Kidney (tissue), 14 donors: ENCODE results near the gene NEURL2. TPM values are rescaled to one million over a fixed set of nuclear protein-coding genes. Genes with fewer than 3 reads are reported as not detected.
"Not testable (repeated sequence)": the region's sequence is repeated elsewhere in the genome, so short reads cannot be mapped to it uniquely, and the experiment has no call there.

Experiments used
- DNase-seq, 5 donors: peaks; one replicate each; pipeline ENCODE4 v3.0.0-alpha.2; 2013 to 2020
- FAIRE-seq: peaks from 2 replicates; lab custom pipeline; 2012; peaks lifted over from hg19 to GRCh38; lab: Jason Lieb, UNC
- H3K27ac ChIP-seq, 2 donors: one replicate each; pipeline ENCODE4 v1.7.0; 2013; ENCODE audit warnings: low read depth in 2 of 2, low read length in 2 of 2, inconsistent platforms in 1 of 2
- H3K27me3 ChIP-seq: one replicate; pipeline ENCODE4 v1.7.1; 2013; ENCODE audit warnings: low read length, inconsistent platforms; ENCODE audit not compliant: control insufficient read depth, insufficient read depth
- H3K36me3 ChIP-seq, 3 donors: one replicate each; pipeline versions ENCODE4 v1.7.0 to v1.7.1; 2013; ENCODE audit warnings: low read length in 3 of 3, control low read depth in 1 of 3, inconsistent platforms in 1 of 3; ENCODE audit not compliant: insufficient read depth in 3 of 3, control insufficient read depth in 2 of 3
- H3K4me1 ChIP-seq, 3 donors: one replicate each; pipeline versions ENCODE4 v1.7.0 to v1.7.1; 2013; ENCODE audit warnings: low read length in 3 of 3, inconsistent platforms in 1 of 3, low read depth in 1 of 3; ENCODE audit not compliant: control insufficient read depth in 2 of 3, insufficient read depth in 2 of 3
- H3K4me3 ChIP-seq, 3 donors: one replicate each; pipeline versions ENCODE4 v1.7.0 to v1.8.1; 2013; ENCODE audit warnings: low read length in 3 of 3, control low read depth in 1 of 3, inconsistent platforms in 1 of 3
- H3K9ac ChIP-seq, 3 donors: one replicate each; pipeline versions ENCODE4 v1.7.0 to v1.7.1; 2013; ENCODE audit warnings: low read length in 3 of 3, control low read depth in 1 of 3, inconsistent platforms in 1 of 3
- H3K9me3 ChIP-seq, 3 donors: one replicate each; pipeline versions ENCODE4 v1.7.0 to v1.7.1; 2013; ENCODE audit warnings: low read length in 3 of 3, control low read depth in 1 of 3, inconsistent platforms in 1 of 3; ENCODE audit not compliant: control insufficient read depth in 2 of 3, insufficient read depth in 1 of 3
- intact Hi-C: fragments of 100-400 bp; cut with DNase I; formaldehyde crosslinking; loops from one replicate; pipeline ENCODE4 v1.11.1; 2022
- polyA plus RNA-seq: library from polyadenylated mRNA; stranded (reverse); fragments of 350-450 nt; fragmentation: Illumina TruSeq; extraction: RNeasy Lipid Tissue Mini Kit (QIAGEN cat#74804); gene quantifications from one replicate; pipeline ENCODE4 v1.2.3, GENCODE V29; 2014; ENCODE audit warnings: low read depth, low replicate concordance; ENCODE audit not compliant: insufficient read depth
- total RNA-seq: library from RNA; stranded (reverse); fragmentation: NEBNext Ultra II Directional; extraction: Animal tissue kit (Norgen Biotek cat#: 25700); gene quantifications from one replicate; pipeline ENCODE4 v1.2.1, GENCODE V29; 2021
- TF ChIP-seq, protein P1 (sequence below): IDR thresholded peaks from 3 replicates; pipeline ENCODE4 v1.5.1; 2012; ENCODE audit warnings: mild to moderate bottlenecking, moderate library complexity, borderline replicate concordance; ENCODE audit not compliant: insufficient read depth; ENCODE audit errors: extremely low read depth
- donor health status: control.
- donor health status: control.
- donor health status: control.
- donor health status: control.
- donor health status: control.
- donor health status: DM: yes; HTN: yes; CAD: no.
- donor health status: Normal renal cell carcinoma (clear cell type).

Gene NEURL2
- total and polyA plus RNA-seq, 2 donors from 2014 or later, result 27.5 to 37.3 TPM

DNA sequence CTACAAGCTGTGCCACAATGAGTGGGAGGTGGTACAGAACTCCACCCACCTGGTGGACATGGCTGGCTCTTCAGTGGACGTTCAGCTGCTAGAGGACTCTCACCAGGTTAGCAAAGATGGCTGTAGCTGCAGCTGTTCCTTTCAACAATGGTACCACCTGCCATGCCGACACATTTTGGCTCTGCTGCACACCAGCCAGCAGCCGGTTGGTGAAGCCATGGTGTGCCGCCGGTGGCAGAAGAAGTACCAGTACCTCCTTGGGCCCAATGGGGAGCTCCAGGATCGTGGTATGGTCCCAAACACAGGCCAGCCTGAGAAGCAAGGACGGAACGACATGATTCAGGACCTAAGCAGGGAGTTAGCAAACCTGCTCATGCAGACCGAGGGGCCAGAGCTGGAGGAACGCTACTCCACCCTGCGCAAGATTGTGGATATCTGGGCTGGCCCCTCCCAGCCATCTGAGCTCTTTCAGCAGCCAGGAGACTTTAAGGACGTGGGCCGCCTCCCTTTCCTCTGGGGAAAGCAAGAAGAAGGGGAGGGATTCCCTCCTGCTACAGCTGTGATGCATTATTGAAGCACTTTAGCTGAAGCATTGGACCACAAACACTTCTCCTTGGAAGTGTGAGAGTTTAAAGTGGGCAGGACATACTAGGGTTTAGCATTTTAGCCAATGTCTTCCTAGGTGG lies 12.8 kb downstream of the NEURL2 start:
- peak in 1 of 5 donors; percentile 43 for DNase-seq
- Histone ChIP-seq H3K4me3 (no peak overlapping the region), H3K27me3 (no peaks in the 10 kb centered on the region), H3K4me1 (peaks cover 0 to 3% (median 0%) of the 10 kb centered on the region in 3 donors), H3K36me3 (peaks cover 2 to 20% (median 14%) of the 10 kb centered on the region in 3 donors), H3K9me3 (no peaks in the 10 kb centered on the region), H3K9ac (no peak overlapping the region), H3K27ac (no peak overlapping the region)
- no peak for FAIRE-seq
- intact Hi-C loops, result no loop called here
- TF ChIP-seq, protein P1, sequence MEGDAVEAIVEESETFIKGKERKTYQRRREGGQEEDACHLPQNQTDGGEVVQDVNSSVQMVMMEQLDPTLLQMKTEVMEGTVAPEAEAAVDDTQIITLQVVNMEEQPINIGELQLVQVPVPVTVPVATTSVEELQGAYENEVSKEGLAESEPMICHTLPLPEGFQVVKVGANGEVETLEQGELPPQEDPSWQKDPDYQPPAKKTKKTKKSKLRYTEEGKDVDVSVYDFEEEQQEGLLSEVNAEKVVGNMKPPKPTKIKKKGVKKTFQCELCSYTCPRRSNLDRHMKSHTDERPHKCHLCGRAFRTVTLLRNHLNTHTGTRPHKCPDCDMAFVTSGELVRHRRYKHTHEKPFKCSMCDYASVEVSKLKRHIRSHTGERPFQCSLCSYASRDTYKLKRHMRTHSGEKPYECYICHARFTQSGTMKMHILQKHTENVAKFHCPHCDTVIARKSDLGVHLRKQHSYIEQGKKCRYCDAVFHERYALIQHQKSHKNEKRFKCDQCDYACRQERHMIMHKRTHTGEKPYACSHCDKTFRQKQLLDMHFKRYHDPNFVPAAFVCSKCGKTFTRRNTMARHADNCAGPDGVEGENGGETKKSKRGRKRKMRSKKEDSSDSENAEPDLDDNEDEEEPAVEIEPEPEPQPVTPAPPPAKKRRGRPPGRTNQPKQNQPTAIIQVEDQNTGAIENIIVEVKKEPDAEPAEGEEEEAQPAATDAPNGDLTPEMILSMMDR, result no peak

DNA sequence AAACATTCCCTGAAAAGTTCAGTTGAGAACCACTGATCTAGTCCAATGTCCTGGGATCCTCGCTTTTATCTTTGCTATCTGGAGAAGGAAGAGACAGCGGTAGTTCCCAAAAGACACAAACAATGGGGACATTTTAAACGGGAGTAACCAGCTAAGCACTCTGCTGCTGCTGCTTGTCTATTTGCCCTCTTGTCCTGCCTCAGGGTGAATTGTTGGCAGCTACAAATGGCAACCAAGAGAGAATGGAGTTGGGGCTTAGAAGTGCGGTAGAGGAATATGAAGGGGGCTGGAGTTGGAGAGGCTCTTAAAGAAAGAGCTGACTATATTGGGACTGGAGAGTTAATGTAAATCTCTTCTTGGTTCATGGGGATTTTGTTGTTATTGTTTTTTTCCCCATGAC lies 16.4 kb downstream of the NEURL2 start:
- Histone ChIP-seq H3K4me3 (no peak overlapping the region), H3K36me3 (peaks cover 0 to 15% (median 8%) of the 10 kb centered on the region in 3 donors), H3K9ac (no peak overlapping the region), H3K27ac (no peak overlapping the region), H3K9me3 (no peaks in the 10 kb centered on the region), H3K4me1 (no peaks in the 10 kb centered on the region), H3K27me3 (no peaks in the 10 kb centered on the region)
- no peak for DNase-seq
- TF ChIP-seq, protein P1, result no peak
- intact Hi-C loops, result no loop called here
- no peak for FAIRE-seq

DNA sequence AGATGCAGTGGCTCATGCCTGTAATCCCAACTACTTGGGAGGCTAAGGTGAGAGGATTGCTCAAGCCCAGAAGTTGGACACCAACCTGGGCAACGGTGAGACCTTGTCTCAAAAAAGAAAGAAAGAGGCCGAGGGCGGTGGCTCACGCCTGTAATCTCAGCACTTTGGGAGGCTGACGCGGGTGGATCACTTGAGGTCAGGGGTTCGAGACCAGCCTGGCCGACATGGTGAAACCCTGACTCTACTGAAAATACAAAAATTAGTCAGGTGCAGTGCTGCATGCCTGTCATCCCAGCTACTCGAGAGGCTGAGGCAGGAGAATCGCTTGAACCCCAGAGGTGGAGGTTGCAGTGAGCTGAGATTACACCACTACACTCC lies 16.9 kb downstream of the NEURL2 start:
- H3K36me3 ChIP-seq, result peaks cover 0 to 15% (median 8%) of the 10 kb centered on the region in 3 donors
- H3K4me1 ChIP-seq, intact Hi-C loops, H3K4me3 ChIP-seq, H3K9ac ChIP-seq, H3K27ac ChIP-seq, FAIRE-seq, H3K9me3 ChIP-seq, H3K27me3 ChIP-seq: not testable (repeated sequence)
- DNase-seq, result peak in 1 of 5 donors; percentile 13

DNA sequence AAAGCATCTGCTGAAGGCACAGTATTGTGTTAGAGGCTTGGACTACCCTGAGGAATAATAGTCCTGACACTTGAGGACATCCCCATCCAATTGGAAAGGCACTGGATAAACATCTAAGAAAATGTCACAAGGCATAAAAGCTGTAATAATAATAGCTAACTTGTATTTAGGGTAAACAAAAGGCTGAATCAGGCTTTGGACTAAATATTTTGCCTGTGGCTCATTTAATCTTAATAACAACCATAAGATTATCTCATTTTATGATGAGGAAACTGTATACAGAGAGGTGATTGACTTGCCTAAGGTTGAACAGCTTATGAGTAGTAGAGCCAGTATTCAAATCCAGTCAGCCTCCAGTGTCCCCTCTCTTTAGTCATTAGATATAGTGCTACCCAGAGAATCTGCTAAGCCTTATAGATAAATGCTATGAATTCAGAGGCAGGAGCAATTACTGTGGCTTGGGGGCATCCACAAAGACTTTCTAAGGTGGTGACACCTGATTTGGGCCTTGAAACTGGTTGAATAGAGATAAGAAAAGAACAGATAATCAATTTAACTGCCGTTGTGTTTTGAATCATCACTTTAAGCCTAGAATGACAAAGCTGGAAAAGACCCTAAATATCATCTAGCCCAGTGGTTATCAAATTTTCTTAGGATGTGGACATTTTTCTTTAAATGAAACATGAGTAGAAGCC lies 17.5 kb downstream of the NEURL2 start:
- Histone ChIP-seq H3K27ac (no peak overlapping the region), H3K36me3 (peaks cover 0 to 15% (median 6%) of the 10 kb centered on the region in 3 donors), H3K9ac (no peak overlapping the region), H3K27me3 (no peaks in the 10 kb centered on the region), H3K9me3 (no peaks in the 10 kb centered on the region), H3K4me3 (no peak overlapping the region), H3K4me1 (no peaks in the 10 kb centered on the region)
- intact Hi-C loops, result no loop called here
- no peak for DNase-seq
- TF ChIP-seq, protein P1, result no peak
- FAIRE-seq, result no peak
